Muscle of leg (tissue), 11 donors: ENCODE measurements around the gene SYT12. TPM values are rescaled to one million over a fixed set of nuclear protein-coding genes. Genes with fewer than 3 reads are reported as not detected.

Source experiments
- DNase-seq: peaks from one replicate; pipeline ENCODE4 v3.0.0; 2013
- H3K27ac ChIP-seq: one replicate; pipeline ENCODE4 v1.5.1; 2013; ENCODE audit warnings: mild to moderate bottlenecking, low read length, control low read depth
- H3K27me3 ChIP-seq: one replicate; pipeline ENCODE4 v1.6.1; 2013; ENCODE audit warnings: low read length; ENCODE audit not compliant: control insufficient read depth, insufficient read depth
- H3K36me3 ChIP-seq: one replicate; pipeline ENCODE4 v1.6.1; 2013; ENCODE audit warnings: low read length; ENCODE audit not compliant: control insufficient read depth, insufficient read depth
- H3K4me1 ChIP-seq: one replicate; pipeline ENCODE4 v1.6.1; 2013; ENCODE audit warnings: low read length; ENCODE audit not compliant: control insufficient read depth, insufficient read depth
- H3K4me3 ChIP-seq: one replicate; pipeline ENCODE4 v1.5.1; 2013; ENCODE audit warnings: low read length, control low read depth
- H3K9me3 ChIP-seq: replicated peaks from 2 replicates; pipeline ENCODE4 v1.6.1; 2013; ENCODE audit warnings: low read depth, low read length; ENCODE audit not compliant: control insufficient read depth
- WGBS: methylation state at CpG from one replicate; pipeline ENCODE4 v1.1.5; 2013; ENCODE audit warnings: missing lambda C conversion rate; ENCODE audit not compliant: insufficient coverage; 5-methylcytosine and 5-hydroxymethylcytosine counted together
- polyA plus RNA-seq, 8 donors: library from polyadenylated mRNA; unstranded; fragments of 120-200 nt; gene quantifications; one replicate each; pipeline versions ENCODE4 v1.2.1 to v1.2.3, GENCODE V29; 2013; ENCODE audit warnings: inconsistent platforms in 1 of 8, low replicate concordance in 1 of 8; ENCODE audit not compliant: insufficient read length in 8 of 8, insufficient read depth in 1 of 8
- total RNA-seq: library from RNA; stranded (reverse); fragments of 120-200 nt; gene quantifications from one replicate; pipeline ENCODE4 v1.2.4, GENCODE V29; 2013

SYT12 gene
- total and polyA plus RNA-seq, 9 donors, result 0.05 to 0.30 (median 0.07) TPM; not detected in 1

DNA sequence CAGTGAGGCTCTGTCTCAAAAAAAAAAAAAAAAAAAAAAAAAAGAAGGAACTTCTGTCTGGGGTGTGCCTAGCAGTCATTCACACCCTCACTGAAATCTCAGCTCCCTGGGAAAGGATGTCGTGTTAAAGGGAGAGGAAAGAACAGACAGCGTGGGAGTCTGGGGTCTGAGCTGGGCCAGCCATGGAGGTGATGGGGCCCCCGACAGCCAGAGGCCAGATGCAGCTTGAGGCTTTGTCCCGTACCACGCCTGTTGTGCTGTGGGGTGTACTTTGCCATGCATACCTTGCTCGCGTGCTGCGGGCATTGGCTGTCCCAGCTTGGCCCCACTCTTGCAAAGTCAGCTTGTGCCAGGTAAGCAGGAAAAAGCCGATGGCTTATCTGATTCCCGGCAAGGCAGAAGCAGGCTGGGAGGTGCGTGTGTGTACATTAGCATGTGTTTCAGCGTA is 4.6 kb downstream of the SYT12 start:
- Histone ChIP-seq H3K36me3 (no peaks in the 10 kb centered on the region), H3K4me1 (peaks cover 9% of the 10 kb centered on the region), H3K9me3 (no peaks in the 10 kb centered on the region), H3K27me3 (peaks cover 46% of the 10 kb centered on the region), H3K4me3 (no peak overlapping the region), H3K27ac (no peak overlapping the region)
- no peak for DNase-seq
- 84% methylated on average over 10 of the region's 12 CpGs for WGBS

GRCh38 chr11:67027943-67028542 is 5.1 kb downstream of the SYT12 start:
- Histone ChIP-seq H3K4me3 (no peak overlapping the region), H3K36me3 (no peaks in the 10 kb centered on the region), H3K27me3 (peaks cover 40% of the 10 kb centered on the region), H3K27ac (no peak overlapping the region), H3K4me1 (peaks cover 4% of the 10 kb centered on the region), H3K9me3 (no peaks in the 10 kb centered on the region)
- 84% methylated on average over 2 of the region's 6 CpGs for WGBS
- no peak for DNase-seq

DNA sequence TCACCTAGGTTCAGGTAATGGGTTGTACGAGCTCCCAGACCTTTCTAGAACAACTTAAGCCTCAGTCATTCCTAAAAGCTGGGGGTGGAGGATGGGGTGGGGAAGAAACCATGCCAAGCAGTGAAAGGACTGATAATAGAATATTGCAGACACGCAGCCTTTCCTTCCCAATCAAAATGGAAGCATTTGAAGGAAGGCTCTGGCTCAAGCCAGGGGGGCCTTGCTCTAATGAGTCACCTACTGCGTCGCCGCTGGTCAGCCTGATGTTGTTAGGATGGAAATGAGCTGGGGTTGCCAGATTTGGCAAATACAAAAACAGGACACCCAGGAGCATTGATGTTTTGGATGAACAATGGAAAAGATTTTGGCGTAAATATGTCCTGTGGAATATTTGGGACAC is 6.2 kb downstream of the SYT12 start:
- WGBS, result 76% methylated on average over 4 of the region's 6 CpGs
- Histone ChIP-seq H3K4me3 (no peak overlapping the region), H3K36me3 (no peaks in the 10 kb centered on the region), H3K27ac (no peak overlapping the region), H3K9me3 (no peaks in the 10 kb centered on the region), H3K4me1 (no peaks in the 10 kb centered on the region), H3K27me3 (peaks cover 36% of the 10 kb centered on the region)
- DNase-seq, result no peak

DNA sequence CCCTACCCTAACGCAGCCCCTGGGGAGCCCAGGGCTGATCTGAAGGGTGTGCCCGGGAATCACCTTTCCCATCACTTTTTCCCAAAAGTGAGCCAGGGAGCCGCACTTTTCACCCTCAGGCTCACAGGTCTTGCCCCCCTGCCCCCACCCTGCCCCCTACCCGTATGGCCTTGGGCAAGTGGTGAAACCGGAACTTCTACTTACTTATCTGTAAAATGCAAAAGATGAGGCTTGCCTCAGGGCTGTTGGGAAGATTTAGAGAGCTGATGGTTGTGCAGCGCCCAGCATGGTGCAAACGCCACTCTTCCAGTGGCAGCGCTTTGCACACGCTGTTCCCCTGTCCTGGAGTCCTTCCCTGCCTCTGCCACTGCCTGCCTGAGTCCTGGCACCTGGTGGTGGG is 8.0 kb downstream of the SYT12 start:
- no peaks in the 10 kb centered on the region for H3K4me1 ChIP-seq
- 69% methylated on average over 2 of the region's 9 CpGs for WGBS
- DNase-seq, result no peak
- peaks cover 25% of the 10 kb centered on the region for H3K27me3 ChIP-seq
- no peak overlapping the region for H3K27ac ChIP-seq
- H3K9me3 ChIP-seq, result no peaks in the 10 kb centered on the region
- H3K36me3 ChIP-seq, result no peaks in the 10 kb centered on the region
- no peak overlapping the region for H3K4me3 ChIP-seq

GRCh38 chr11:67031791-67032561 is 9.0 kb downstream of the SYT12 start:
- 72% methylated on average over 20 of the region's 23 CpGs for WGBS

GRCh38 chr11:67032830-67033551 is 10.1 kb downstream of the SYT12 start:
- no peak for DNase-seq
- peaks cover 19% of the 10 kb centered on the region for H3K27me3 ChIP-seq
- no peaks in the 10 kb centered on the region for H3K4me1 ChIP-seq
- no peak overlapping the region for H3K27ac ChIP-seq
- no peaks in the 10 kb centered on the region for H3K9me3 ChIP-seq
- WGBS, result 70% methylated on average over 9 of the region's 12 CpGs
- no peaks in the 10 kb centered on the region for H3K36me3 ChIP-seq
- H3K4me3 ChIP-seq, result no peak overlapping the region

More at GRCh38 chr11:67031791-67032561, 9.0 kb downstream of the SYT12 start:
- Histone ChIP-seq H3K4me3 (no peak overlapping the region), H3K4me1 (no peaks in the 10 kb centered on the region), H3K36me3 (no peaks in the 10 kb centered on the region), H3K9me3 (no peaks in the 10 kb centered on the region), H3K27me3 (peaks cover 21% of the 10 kb centered on the region), H3K27ac (no peak overlapping the region)
- DNase-seq, result no peak

DNA sequence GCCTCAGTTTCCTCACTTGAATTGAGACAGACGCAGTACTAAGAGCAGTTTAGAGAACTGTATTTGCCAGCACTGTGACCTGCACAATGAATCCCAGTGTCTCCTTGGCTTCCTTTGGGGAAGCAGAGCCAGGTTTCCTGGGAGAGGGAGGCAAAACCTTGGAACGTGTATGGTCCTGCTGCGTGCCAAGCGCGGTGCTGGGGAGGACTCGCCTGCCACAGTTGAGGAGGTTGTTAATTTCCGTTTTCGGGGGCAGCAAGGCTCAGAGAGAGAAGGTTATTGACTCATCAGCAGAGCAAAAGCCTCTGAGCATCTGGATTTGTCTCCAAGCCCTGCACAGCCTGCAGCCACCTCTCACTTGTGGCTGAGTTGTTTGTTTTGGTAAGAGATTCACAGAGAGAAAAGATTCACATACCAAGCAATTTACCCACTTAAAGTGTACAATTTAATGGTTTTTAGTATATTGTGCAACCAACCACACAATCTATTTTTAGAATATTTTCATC is 10.8 kb downstream of the SYT12 start:
- Histone ChIP-seq H3K27me3 (peaks cover 19% of the 10 kb centered on the region), H3K4me1 (no peaks in the 10 kb centered on the region), H3K27ac (no peak overlapping the region), H3K4me3 (no peak overlapping the region), H3K36me3 (no peaks in the 10 kb centered on the region), H3K9me3 (no peaks in the 10 kb centered on the region)
- 61% methylated on average over 5 of the region's 8 CpGs for WGBS
- no peak for DNase-seq

DNA sequence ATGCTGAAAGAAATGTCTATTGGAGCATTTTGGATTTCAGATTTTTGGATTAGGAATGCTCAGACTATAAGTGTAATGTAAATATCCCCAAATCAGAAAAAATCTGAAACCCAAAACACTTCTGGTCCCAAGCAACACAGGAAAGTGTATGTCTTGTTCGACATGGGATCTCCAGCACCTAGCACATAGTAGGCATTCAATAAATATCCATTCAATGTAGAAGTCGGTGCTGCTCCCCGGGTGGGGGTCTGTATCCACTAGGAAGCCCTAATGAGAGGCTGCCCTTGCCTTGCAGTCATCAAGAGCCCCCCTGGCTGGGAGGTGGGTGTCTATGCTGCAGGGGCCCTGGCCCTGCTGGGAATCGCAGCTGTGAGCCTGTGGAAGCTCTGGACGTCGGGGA is 11.4 kb downstream of the SYT12 start:
- H3K4me3 ChIP-seq, result no peak overlapping the region
- H3K36me3 ChIP-seq, result no peaks in the 10 kb centered on the region
- H3K4me1 ChIP-seq, result no peaks in the 10 kb centered on the region
- peaks cover 17% of the 10 kb centered on the region for H3K27me3 ChIP-seq
- H3K27ac ChIP-seq, result no peak overlapping the region
- WGBS, result 51% methylated on average over 3 of the region's 6 CpGs
- no peaks in the 10 kb centered on the region for H3K9me3 ChIP-seq
- DNase-seq, result no peak

- Histone ChIP-seq H3K27ac (no peak overlapping the region), H3K27me3 (no peaks in the 10 kb centered on the region), H3K4me1 (no peaks in the 10 kb centered on the region), H3K9me3 (no peaks in the 10 kb centered on the region), H3K4me3 (no peak overlapping the region), H3K36me3 (no peaks in the 10 kb centered on the region)
- DNase-seq, result no peak
- 89% methylated on average over 9 of the region's 12 CpGs for WGBS
Observed at GRCh38 chr11:67040147-67040546, 17.2 kb downstream of the SYT12 start.

DNA sequence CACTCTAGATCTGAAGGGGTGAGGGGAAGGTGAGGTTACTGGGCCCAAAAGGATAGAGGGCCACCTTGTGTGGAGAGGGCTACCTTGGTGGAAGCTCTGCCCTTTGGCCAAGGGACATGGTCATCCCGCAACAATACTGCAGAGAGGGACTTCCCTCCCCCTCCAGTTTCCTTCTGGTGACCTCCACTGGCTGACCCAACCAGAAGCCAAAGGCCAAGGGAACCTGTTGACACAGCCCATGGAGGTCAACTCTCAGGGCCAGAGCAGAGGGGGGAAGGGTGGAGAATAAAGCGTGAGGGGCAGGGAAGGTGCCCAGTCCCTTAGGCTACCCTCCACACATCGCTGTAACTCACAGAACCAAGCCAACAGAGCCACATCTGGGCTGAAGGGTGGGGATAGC is 18.7 kb downstream of the SYT12 start:
- WGBS, result 80% methylated on average over 1 of the region's 3 CpGs
- Histone ChIP-seq H3K36me3 (no peaks in the 10 kb centered on the region), H3K27ac (no peak overlapping the region), H3K9me3 (no peaks in the 10 kb centered on the region), H3K4me3 (no peak overlapping the region), H3K27me3 (no peaks in the 10 kb centered on the region), H3K4me1 (no peaks in the 10 kb centered on the region)
- DNase-seq, result no peak
